C1 segment of cervical spinal cord (tissue), 14 donors: Measurements from ENCODE around the gene SPTBN1.
A peak's percentile ranks its signal among the peaks of the same experiment; 100 is the strongest.

Experiments
- DNase-seq, 14 donors: peaks; one replicate each; lab custom pipeline; 2025; lab: John Stamatoyannopoulos, UW

The SPTBN1 gene

DNA sequence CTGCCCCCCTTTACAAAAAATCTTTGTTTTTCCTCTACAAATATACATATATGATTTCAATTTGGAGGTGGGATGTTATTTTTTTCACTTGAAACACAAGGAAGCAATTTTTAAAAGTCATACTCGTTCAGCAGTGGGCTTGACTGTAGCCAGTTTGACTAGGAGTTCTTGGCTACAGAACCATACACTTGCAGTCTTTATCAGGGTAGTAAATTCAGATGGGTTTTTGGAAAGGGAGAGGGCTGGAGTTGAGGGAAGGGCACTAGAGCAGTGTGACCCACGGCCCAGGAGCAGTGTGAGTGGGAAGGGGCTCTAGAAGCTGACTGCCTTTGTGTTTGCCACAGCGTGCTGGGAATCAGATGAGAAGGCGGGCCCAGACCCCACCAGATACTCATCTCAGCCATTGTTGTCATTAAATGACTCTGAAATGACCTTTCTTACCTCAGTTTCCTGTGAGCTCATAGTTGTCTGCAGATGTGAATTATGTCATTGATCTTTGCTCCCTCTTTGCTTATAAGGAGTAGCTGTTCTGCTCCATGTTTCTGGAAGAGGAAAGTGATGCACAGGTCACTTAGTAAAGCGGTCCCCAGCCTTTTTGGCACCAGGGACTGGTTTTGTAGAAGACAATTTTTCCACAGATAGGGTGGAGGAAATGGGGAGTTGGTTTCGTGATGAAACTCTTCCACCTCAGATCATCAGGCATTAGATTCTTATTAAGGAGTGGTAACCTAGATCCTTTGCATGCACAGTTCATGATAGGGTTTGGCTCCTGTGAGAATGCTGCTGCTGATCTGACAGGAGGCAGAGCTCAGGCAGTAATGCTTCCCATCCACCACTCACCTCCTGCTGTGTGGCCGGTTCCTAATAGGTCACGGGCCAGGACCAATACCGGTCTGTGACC is 116.8 kb downstream of the SPTBN1 start:
- no peak for DNase-seq

DNA sequence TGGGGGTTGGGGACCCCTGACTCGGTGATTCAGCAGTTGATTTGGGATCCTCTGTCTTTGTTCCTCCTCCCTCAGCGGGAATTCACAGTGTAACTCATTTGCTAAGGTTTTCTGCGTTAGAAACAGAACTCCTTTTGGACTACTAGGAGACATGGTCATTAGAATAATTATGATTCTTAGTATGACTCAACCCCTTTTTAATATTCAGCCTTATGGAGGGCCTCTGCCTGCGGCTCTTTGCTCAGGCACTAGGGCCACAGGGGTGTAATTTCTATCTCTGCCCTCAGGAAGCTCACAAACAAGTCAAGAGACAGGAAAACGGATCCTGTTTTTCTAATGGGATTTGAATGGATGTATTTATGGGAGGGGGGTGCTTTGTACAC is 117.4 kb downstream of the SPTBN1 start:
- no peak for DNase-seq

DNA sequence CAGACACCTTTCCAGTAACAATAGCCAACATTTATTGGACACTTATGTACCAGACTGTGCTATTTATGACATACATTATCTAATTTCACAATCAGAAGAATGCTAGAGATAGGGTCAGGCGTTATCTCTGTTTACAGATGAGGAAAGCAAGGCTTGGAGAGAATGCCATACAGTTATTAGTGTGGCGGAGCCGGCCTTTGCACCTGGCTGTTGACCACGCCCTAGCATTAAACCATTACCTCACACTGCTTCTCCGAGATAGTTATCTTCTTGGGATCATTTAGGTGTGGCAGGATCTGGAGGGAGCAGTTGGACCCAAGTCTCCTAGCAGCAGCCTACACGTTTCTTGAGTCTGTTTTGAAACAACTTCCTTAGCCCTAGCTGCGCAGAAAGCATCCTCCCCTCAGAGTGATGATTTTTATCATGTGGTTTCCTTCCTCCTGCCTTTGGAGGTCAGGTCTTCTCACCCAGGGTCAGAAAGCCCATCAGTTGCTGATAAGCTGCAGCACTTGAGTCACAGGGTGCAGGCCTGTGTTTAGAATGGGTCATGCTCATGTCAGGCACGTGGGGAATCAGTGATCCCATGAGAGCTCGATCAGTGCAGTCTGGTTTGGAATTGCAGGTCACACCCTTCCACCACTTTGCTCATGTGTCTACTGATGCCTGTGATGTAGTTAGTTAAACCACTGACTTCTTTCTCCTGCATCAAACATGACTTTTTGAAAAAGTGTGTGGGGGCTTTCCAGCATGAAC is 118.2 kb downstream of the SPTBN1 start:
- no peak for DNase-seq

DNA sequence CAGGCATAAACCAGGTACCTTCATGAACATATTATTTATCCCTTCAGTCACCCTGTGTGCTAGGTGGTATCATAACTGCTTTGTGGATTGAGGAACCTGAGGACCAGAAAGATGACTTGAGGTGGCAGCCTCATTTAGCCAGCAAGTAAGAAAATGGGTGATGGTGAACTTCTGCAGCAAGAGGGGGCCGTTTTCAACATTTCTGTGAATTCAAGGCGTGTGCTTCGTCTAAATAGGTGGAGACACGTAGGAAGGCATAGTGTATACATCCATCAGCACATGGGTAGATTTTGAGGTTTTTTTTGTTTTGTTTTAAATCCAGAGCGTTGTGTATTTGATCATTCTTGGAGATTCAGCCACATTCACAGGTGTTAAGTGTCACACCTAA is 118.7 kb downstream of the SPTBN1 start:
- DNase-seq = no peak

DNA sequence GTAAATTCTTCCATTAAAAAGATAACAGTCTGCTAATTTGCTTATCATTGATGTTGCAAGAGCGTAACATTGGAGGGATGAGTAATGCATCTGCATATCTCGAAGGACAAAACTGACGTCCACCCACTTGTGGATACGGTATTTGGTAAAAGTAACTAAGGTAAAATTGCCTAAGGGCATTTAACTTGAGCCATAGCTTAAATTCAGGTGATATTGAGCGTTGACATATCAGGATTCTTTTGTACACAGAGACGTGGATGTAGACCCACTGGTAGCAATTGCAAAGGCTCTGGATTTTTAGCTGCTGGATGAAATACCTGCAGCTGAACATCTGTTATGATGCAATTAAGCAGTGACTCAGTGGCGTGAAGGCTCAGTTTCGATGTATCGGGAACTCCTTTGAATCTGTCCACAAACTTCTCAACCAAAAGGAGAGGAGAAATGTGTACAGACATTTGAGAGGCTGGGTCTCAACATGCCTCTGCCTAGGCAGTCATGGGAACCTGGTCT is 119.3 kb downstream of the SPTBN1 start:
- DNase-seq = no peak

DNA sequence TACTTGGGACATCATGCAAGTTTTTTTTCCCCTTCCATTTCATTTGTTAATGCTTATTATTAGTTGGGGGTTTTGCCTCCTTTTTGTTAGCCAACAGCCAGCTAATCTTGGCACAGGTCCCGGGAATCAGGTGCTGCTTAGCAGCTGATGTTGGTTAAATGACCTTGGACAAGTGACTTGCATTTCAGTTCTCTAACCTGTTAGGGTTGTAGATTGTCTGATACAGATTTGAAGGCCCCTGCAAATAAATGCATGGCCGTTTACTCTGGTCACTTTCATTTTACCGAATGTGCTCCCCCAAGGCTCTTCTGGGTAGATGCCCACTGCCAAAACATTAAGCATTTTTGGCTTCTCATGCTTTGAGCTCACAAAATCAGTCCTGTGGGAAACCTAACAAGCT is 120.9 kb downstream of the SPTBN1 start:
- DNase-seq = peak in 4 of 14 donors; percentile 11 to 22 (median 13)

DNA sequence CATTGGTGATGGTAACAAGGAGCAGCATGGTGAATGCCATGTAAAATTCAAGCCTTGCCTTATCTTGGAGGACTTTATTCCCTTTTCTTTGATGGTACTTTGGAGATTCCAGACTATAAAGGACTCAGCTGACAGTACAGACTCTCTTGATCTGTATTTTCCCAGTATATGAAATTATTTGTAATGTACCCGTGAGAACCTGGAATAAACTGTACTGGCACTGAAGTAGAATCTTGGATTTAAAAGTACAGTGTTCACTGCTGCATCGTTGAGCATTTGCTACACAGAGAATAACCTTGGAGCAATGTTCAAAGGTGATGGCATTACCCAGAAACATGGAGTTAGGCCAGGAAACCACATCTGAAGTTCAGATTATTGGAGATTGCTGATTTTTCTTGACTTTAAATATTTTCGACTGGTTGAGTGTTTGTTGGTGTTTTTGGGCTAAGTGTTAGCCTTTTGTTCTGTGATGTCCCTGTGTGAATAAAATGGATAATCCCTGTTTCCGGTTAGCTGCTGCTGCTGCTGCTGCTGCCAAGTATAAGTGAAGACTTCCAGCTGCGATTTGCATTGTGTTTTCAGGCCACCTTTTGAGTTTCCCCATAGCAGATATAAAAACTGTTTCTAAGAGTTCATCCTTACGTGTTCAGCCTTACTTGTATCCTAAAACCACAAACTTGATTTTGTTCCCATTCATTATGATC is 122.0 kb downstream of the SPTBN1 start:
- DNase-seq = no peak

DNA sequence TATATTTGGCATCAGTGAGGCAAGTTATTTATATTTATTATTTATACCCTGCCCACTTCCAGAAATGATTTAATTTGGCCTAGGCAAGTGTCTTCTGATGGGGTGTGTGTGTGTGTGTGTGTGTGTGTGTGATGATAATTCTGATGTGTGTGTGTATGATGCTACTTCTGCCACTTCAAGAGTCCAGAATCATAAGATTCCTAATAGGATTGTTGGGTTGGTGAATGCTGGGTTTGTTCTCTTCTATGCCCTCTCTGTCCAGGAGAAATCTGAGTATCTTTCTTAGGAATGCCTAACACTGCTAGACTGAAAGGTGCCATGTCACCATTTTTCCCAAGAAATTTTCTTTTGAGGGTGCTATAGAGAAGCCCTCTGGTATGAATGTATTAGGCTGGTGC is 122.5 kb downstream of the SPTBN1 start:
- DNase-seq = no peak

DNA sequence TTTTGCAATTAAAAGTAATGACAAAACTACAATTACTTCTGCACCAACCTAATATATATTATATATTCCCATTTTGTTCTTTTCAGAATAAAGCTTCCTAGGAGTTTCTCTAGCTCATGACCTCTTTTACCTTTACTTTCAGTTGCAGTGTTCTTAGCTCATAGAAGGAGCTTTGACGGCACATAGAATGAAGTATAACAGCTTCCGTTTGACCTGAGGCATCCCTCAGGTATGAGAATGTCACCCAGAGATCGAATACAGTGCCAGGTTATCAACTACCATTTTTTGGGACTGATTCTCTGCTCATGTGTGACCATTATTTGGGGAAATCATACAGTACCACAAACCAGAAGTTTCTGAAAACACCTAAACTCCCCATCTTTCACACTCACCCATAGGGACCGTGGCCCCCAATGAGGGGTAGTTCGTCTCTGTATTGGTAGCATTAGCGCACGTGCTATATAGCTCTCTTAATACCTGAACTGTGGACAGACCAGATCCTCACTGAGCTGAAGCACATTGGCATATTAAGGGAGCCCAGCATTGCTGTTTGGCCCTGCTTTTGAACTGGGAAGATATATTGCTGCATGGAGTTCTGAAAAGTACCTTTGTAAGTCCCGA is 123.0 kb downstream of the SPTBN1 start:
- no peak for DNase-seq

DNA sequence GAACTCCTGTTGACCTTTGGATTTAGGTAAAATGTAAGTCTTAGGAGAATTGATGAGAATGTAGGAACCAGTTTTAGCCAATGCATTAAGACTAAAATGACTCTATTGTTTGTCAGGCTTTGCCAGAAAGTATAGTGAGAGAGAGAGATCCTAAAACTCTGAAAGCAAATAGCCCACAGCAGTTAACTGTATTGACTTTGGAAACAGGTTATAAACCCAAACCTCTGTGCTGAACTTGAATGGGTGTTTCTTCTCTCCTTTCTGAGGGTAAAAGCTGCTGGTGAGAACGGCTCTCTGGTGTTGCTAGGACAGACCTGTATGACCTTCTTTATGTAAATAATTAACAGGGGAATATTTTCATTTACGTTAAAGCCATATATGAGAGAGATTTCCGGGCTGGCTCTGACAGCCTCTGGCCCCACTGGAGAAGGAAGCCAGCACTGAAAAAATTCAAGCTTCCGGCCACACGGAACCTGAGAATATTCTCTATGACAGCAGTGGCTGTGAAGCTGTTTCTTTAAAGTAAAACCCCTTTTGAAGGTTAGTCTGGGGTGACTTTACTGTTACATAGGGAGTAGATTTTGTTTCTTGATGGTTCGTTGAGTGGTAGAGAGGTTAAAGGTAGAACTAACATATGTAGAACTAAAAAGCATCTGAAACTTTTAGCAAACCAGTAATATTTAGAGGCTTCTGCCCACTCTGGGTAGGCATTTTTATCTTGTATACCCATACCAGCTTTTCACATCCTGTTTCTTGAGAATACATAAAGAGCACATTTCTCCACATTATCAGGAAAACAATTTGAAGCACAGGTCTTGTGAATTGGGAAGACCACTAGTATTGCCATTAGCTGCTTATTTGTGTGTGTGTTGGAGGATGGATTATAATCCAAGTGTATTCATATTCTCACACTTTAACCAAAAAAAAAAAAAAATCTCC is 123.8 kb downstream of the SPTBN1 start:
- no peak for DNase-seq

DNA sequence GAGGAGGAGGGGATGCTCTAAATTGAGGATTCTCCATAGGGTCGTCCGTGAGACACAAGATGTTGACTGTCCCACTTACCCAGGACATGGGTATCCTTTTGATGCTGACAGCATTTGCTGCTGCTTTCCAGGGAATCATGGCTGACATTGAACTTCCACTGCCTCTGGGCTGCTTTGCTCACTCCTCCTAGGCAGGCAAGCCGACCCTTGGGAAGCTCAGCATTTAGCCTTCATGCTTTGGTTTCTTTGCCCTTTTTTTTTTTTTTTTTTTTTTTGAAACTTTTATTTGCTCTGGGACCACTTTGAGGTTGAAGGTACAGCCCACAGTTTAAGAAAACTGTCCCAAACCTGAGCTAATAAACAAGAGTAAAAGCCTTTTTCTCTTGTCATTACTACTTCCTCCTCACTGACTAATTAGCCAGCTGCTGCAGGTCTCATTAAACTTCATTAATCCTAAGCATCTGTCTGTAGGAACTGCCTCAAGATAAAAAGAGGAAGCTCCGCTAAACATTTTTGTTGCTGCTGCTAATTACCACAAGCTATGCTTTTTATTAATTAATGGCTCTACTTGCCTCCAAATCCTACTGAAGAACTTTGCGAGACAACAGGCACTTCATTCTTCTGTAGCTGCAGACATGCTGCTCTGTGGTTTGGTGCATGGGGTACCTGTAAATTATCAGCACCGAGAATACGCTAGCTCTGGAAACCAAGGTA is 125.4 kb downstream of the SPTBN1 start:
- DNase-seq = no peak

DNA sequence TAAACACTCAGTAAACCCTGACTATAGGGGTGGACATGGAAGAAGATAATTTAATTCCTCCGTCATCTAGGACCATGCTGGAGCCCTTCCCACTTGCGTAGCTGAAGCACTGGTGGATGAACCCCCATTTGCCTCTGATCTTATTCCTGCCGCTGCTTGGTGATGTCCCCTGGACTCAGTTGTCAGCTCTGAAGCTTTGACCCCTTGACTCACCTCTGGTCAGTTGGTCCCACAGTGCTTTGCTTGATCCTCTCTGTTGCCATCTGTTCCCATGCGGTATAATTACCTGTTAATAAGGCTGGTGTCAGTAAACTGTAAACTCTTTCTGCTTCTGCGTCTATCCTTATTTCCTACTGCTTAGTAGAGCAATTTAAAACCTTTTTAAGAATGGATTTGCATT is 126.9 kb downstream of the SPTBN1 start:
- no peak for DNase-seq

DNA sequence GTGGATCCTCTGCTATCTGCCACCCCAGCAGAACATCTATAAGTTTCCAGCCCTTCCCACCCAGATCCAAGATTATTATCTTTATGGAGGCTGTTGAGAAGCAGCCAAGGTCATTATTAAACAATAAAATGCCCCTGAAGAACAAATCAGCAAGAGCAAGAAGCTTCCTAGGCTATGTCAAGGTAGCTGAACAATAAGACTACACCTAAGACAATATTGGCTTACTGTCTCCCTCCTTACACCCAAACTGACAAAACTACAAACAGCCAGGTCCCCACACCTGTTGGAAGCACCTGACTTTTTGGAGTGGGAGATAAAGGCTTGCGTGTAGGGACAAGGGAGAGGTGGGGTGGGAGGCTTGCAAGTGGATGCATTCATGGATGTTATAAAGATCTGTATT is 128.5 kb downstream of the SPTBN1 start:
- DNase-seq = no peak

DNA sequence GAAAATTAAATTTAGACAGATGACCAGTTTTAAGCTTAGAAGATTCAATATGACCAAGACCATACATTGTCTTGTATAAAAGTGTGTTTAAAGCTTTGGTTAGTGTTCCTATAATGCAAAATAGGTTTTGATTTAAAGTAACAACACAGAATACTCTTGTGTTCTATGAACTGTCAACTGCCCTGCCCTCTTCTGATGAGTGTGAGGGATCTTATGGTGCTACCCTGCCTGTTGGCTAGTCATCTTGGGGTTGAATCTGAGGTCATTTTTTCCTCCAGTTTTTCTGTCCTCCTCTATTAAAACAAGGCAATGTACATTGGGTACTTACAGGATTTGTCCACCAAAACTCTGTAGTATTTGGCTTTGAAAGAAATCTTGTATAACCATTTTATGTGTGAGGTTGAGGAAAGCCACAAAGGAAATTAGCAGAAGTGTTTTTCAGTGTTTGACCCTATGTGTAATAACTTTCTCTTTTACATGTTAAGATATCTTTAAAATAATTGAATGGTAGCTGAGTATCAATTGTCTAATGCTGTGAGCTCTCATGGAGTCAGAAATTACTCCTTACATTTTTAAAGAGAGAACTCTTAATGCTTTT is 129.1 kb downstream of the SPTBN1 start:
- DNase-seq = no peak

DNA sequence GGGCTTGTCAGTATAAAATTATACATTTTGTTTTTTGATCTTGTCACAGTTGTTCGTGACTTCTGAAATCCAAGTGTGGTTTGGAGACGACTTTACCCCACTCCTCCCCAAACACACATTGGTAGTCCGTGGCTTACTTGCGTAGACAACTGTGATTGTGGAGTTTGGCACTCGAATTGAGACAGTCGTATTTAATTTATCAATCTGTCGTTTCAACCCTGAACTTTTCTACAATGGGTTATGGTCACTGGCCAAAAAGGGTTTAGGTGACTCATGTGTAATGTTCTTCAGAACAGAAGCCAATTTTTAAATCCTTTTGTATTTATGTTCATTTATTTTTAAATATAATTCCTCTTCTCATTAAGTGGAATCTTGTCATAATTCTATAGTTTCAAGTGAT is 129.9 kb downstream of the SPTBN1 start:
- no peak for DNase-seq

DNA sequence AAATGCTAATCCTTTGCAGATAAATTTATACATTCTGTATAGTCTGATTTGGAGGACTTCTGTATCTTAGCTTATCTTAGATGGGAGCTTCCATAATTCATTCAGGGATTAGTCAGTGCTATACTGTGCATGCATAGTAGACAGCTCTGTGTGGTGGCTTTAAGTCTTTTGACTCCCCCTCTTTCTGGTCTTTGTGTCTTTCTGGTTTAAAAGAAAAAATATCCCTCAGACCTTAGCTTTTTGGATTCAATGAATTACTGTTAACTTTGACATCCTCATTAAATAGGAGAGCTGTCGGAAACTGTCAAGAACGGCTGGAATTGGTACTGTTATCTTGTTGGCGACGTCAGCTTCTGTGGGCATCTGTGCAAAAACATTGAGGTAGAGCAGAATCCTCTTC is 130.4 kb downstream of the SPTBN1 start:
- no peak for DNase-seq

DNA sequence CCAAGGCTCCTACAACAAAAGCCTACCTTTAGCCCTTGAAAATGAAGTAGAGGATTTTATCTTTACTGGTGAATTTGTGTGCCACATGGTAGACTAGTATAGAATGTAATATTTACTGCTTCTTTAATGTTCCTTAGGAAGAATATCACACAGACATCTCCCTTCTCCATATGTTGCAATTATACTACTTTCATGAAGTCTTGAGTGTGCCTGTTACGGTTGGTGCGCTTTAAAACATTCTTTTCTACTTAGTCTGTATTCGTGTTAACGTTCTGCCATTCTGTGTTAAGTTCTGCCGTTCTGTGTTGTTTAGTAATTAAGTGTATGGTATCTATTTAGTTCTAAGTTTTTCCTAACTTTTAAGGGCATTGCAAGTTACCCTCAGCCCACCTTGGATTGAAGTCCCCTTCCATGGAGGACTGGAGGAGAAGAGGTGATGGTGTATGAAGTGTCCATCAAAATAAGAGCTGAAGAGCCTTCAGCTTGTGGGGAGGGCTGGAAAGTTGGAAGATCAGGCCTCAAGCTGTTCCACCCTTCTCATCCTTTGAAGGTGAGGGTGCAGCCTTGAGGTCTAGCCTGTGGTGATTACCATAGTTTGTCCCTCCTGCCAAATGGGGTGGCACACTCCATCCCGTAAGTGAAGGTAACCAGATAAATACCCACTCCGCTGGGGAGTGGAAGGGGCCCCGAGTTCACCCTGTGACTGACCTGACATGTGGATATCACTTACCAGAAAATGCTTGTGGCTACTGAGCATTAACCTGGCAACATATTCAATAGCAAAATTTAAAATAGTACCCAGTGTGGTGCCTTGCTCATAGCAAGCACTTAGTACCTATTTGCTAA is 131.3 kb downstream of the SPTBN1 start:
- no peak for DNase-seq

DNA sequence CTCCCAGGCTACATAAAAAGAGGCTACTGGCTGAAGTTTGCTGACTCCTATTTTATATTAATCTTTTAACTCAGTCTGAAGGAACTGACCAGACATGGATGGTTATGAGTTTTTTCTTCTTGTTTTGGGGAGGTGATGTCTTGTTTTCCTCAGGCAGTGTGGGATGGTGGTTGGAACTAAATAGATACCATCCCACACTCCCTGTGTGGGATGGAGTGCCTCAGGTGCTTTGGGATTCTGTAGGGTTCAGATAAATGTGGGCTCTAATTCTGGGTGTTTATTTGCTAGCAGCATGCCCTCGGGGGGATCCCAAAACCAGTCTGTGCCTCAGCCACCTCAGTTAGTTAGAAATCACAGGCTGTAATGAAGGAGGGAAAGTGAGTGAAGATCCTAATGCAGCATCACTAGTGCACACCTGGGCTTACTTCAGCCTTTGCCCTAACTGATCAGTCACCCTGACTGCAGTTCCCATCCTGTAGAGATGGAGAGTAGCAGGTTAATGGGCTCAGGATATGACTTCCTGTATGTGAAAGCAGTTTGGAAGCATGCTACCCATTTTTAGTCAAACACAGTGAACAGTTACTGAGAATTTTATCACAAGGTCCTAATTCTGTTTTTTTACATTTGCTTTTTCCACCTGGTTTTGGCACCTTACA is 132.2 kb downstream of the SPTBN1 start:
- DNase-seq = no peak
